Endothelial cell (in vitro differentiated cells): Measurements from ENCODE around the gene MTFP1. TPM values are rescaled to one million over a fixed set of nuclear protein-coding genes. Genes with fewer than 3 reads are reported as not detected.

Experiments
- DNase-seq: peaks from one replicate; pipeline ENCODE4 v3.0.0; 2021; ENCODE audit warnings: low spot score
- H3K27ac Mint-ChIP-seq: one replicate; pipeline ENCODE4 v1.8.0; 2021; ENCODE audit warnings: mixed read lengths, inconsistent platforms; ENCODE audit not compliant: unreplicated experiment
- H3K27me3 Mint-ChIP-seq: one replicate; pipeline ENCODE4 v1.8.0; 2021; ENCODE audit warnings: mild to moderate bottlenecking, moderate library complexity, mixed read lengths, inconsistent platforms; ENCODE audit not compliant: unreplicated experiment
- H3K36me3 Mint-ChIP-seq: one replicate; pipeline ENCODE4 v1.8.0; 2021; ENCODE audit warnings: mild to moderate bottlenecking, low read depth, mixed read lengths, inconsistent platforms; ENCODE audit not compliant: unreplicated experiment
- H3K4me1 Mint-ChIP-seq: one replicate; pipeline ENCODE4 v1.8.0; 2021; ENCODE audit warnings: mild to moderate bottlenecking, mixed read lengths, inconsistent platforms; ENCODE audit not compliant: unreplicated experiment
- H3K4me3 Mint-ChIP-seq: one replicate; pipeline ENCODE4 v1.8.0; 2021; ENCODE audit warnings: mild to moderate bottlenecking, mixed read lengths, inconsistent platforms; ENCODE audit not compliant: unreplicated experiment
- H3K9me3 Mint-ChIP-seq: one replicate; pipeline ENCODE4 v1.8.0; 2021; ENCODE audit warnings: mixed read lengths, inconsistent platforms; ENCODE audit not compliant: unreplicated experiment
- total RNA-seq: library from RNA; stranded (reverse); fragmentation: NEBNext Ultra II Directional; extraction: Animal tissue kit (Norgen Biotek cat#: 25700); gene quantifications from one replicate; pipeline ENCODE4 v1.2.1, GENCODE V29; 2021; ENCODE audit not compliant: unreplicated experiment
- TF ChIP-seq, protein P1 (sequence below): fragments of 200-600 bp; sonication (generic); IDR thresholded peaks from one replicate; pipeline ENCODE4 v1.5.0; 2021; ENCODE audit warnings: antibody characterized with exemption; ENCODE audit not compliant: unreplicated experiment

Gene MTFP1
- total RNA-seq, 1 donor from 2014 or later, result 30.2 TPM

DNA sequence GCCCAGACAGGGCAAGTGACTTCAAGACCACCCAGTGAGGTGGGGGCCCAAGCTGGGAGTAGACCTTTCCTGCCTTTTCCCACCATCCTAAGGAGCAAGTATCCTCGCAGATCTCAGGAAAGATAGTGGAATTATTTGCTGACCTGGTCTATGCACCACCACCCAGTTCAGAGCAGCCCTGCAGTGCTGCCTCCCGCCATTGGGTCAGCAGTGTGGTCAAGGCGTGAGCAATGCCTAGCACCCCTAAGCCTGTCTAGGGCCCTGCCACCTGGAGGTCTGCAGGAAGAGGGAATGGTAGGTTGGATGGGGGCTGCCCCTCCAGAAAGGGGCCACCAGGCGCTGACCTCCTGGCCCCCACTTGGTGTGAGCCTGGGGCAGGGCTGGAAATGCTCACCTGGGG lies 6.5 kb downstream of the MTFP1 start:
- Mint-ChIP-seq H3K27me3 (peaks cover 9% of the 10 kb centered on the region), H3K36me3 (peaks cover 8% of the 10 kb centered on the region), H3K27ac (no peak overlapping the region), H3K4me3 (no peak overlapping the region), H3K9me3 (no peaks in the 10 kb centered on the region), H3K4me1 (peaks cover 25% of the 10 kb centered on the region)
- DNase-seq, result no peak
- TF ChIP-seq, protein P1, sequence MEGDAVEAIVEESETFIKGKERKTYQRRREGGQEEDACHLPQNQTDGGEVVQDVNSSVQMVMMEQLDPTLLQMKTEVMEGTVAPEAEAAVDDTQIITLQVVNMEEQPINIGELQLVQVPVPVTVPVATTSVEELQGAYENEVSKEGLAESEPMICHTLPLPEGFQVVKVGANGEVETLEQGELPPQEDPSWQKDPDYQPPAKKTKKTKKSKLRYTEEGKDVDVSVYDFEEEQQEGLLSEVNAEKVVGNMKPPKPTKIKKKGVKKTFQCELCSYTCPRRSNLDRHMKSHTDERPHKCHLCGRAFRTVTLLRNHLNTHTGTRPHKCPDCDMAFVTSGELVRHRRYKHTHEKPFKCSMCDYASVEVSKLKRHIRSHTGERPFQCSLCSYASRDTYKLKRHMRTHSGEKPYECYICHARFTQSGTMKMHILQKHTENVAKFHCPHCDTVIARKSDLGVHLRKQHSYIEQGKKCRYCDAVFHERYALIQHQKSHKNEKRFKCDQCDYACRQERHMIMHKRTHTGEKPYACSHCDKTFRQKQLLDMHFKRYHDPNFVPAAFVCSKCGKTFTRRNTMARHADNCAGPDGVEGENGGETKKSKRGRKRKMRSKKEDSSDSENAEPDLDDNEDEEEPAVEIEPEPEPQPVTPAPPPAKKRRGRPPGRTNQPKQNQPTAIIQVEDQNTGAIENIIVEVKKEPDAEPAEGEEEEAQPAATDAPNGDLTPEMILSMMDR, result no peak

DNA sequence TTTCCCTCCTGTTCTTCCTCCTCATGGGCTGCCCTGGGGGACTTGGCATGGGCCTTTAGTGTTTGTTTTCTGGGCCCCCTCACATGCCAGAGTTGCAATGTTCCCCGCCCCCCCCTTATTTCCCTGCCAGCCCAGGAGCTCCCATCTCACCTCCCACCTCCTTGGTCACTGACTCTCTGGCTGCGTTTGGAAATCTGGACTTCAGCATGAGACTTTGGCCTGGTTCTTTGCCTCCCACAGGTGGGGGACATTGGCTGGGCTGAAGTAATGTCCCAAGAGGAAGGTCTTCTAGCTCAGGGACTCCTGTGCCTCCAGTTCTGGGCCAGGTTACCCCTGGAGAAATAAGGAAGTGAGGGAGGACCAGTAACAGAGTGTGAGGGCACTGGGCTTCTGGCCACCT lies 7.0 kb downstream of the MTFP1 start:
- TF ChIP-seq, protein P1, result no peak
- peaks cover 11% of the 10 kb centered on the region for H3K27me3 Mint-ChIP-seq
- H3K27ac Mint-ChIP-seq, result no peak overlapping the region
- no peak overlapping the region for H3K4me3 Mint-ChIP-seq
- H3K4me1 Mint-ChIP-seq, result peaks cover 27% of the 10 kb centered on the region
- DNase-seq, result no peak
- no peaks in the 10 kb centered on the region for H3K9me3 Mint-ChIP-seq
- H3K36me3 Mint-ChIP-seq, result peaks cover 8% of the 10 kb centered on the region

DNA sequence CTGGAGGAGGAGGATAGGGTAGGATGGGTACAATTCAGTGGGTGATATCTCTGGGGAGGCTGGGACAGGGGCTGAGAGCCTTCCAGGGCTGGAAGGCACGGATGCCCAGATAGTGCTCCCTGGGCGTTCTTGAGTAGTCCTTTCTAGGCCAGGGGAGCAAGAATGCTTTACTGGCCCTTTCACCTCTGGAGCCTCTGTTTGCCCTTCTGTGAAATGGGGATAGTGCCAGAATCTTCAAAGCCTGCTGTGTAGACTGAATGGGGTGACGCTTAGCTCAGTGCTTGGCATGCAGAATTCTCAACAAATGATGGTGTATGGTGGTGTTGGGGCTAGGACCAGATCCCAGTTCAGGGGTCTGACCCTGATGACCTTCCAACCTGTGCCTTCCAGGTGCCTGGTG lies 7.7 kb downstream of the MTFP1 start:
- DNase-seq, result no peak
- Mint-ChIP-seq H3K36me3 (peaks cover 8% of the 10 kb centered on the region), H3K9me3 (no peaks in the 10 kb centered on the region), H3K27ac (no peak overlapping the region), H3K4me3 (no peak overlapping the region), H3K27me3 (peaks cover 12% of the 10 kb centered on the region), H3K4me1 (peaks cover 28% of the 10 kb centered on the region)
- TF ChIP-seq, protein P1, result no peak

DNA sequence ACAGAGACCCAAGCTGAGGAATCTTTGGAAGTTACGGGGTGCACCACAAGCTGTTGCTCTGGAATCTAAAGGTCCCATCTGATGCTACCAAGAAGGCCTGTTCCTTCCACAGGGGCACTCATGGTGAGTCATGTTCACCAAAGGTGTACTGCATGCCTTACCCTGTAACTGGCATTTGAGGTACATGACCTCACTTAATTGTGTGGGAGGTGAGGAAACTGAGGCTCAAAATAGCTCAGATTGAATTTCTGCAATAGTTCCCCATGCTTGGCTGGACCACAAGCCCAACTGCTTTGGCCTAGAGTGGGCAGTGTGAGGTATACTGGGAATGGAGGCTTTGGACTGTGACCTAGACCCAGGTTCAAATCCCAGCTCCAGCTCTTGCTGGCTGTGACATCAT lies 8.2 kb downstream of the MTFP1 start:
- Mint-ChIP-seq H3K27me3 (peaks cover 12% of the 10 kb centered on the region), H3K9me3 (no peaks in the 10 kb centered on the region), H3K36me3 (peaks cover 8% of the 10 kb centered on the region), H3K4me1 (peaks cover 33% of the 10 kb centered on the region), H3K27ac (no peak overlapping the region), H3K4me3 (no peak overlapping the region)
- TF ChIP-seq, protein P1, result no peak
- DNase-seq, result no peak

DNA sequence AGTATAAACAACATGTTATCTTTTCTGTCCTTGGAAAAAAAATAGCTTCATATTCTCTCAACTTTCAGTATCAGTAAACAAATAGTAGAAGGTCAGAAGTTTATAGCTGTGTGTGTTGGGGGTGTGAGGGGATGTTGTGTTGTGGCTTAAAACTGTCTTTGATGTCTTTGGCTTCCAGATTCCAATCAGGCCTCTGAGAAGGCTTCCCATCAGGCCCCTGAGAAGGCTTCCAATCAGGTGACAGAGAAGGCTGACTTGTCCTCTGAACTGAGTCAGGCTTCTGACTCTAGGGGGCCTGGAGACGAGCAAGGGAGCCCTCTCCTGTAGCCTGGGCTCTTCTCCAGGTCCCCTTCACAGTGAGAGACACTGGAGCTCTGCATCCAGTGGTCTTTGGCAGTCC lies 9.3 kb downstream of the MTFP1 start:
- H3K27ac Mint-ChIP-seq, result no peak overlapping the region
- TF ChIP-seq, protein P1, result no peak
- H3K4me1 Mint-ChIP-seq, result peaks cover 33% of the 10 kb centered on the region
- peaks cover 8% of the 10 kb centered on the region for H3K36me3 Mint-ChIP-seq
- H3K4me3 Mint-ChIP-seq, result no peak overlapping the region
- H3K27me3 Mint-ChIP-seq, result peaks cover 12% of the 10 kb centered on the region
- no peak for DNase-seq
- H3K9me3 Mint-ChIP-seq, result no peaks in the 10 kb centered on the region
